NB4 (cell line): ENCODE measurements around the gene PTPN2.
"Not testable (repeated sequence)": the region's sequence is repeated elsewhere in the genome, so short reads cannot be mapped to it uniquely, and the experiment has no call there.

Source experiments
- DNase-seq: peaks from one replicate; pipeline ENCODE4 v3.0.0; 2010; ENCODE audit warnings: low read depth
- H3K4me3 ChIP-seq: one replicate; pipeline ENCODE4 v1.5.1; 2011; ENCODE audit warnings: mild to moderate bottlenecking, low read depth, low read length, moderate library complexity
- CTCF ChIP-seq: IDR thresholded peaks from one replicate; pipeline ENCODE4 v1.5.1; 2012; ENCODE audit warnings: low read depth, low read length
- MAX ChIP-seq: IDR thresholded peaks from 2 replicates; pipeline ENCODE4 v1.6.1; 2011; ENCODE audit warnings: low read depth, low read length
- MYC ChIP-seq: IDR thresholded peaks from 2 replicates; pipeline ENCODE4 v1.6.1; 2011; ENCODE audit warnings: low read depth, low read length
- POLR2A ChIP-seq: IDR thresholded peaks from 2 replicates; pipeline ENCODE4 v1.6.1; 2011; ENCODE audit warnings: mild to moderate bottlenecking; ENCODE audit not compliant: insufficient read length; ENCODE audit errors: extremely low read depth

The PTPN2 gene

GRCh38 chr18:12879840-12880540, 4.0 kb downstream of the PTPN2 start:
- TF ChIP-seq MAX (no peak), POLR2A (no peak), CTCF (no peak), MYC (no peak)
- peak; percentile 56 for DNase-seq
- peak overlapping the region; percentile 32 for H3K4me3 ChIP-seq

GRCh38 chr18:12874992-12875391, 9.0 kb downstream of the PTPN2 start:
- H3K4me3 ChIP-seq = not testable (repeated sequence)

GRCh38 chr18:12873961-12874567, 10.0 kb downstream of the PTPN2 start:
- H3K4me3 ChIP-seq, DNase-seq: not testable (repeated sequence)

More at GRCh38 chr18:12874992-12875391, 9.0 kb downstream of the PTPN2 start:
- DNase-seq = not testable (repeated sequence)

- H3K4me3 ChIP-seq = no peak overlapping the region
- DNase-seq = no peak
- TF ChIP-seq CTCF (no peak), POLR2A (no peak), MAX (no peak), MYC (no peak)
These were observed 11.6 kb downstream of the PTPN2 start for GRCh38 chr18:12872408-12872807.

- H3K4me3 ChIP-seq = no peak overlapping the region
- TF ChIP-seq MAX (no peak), MYC (no peak), POLR2A (no peak), CTCF (no peak)
- DNase-seq = no peak
These were observed 15.5 kb downstream of the PTPN2 start for GRCh38 chr18:12868576-12868975.

- DNase-seq = no peak
- TF ChIP-seq MYC (no peak), POLR2A (no peak), CTCF (no peak), MAX (no peak)
- H3K4me3 ChIP-seq = no peak overlapping the region
These were observed 16.5 kb downstream of the PTPN2 start for GRCh38 chr18:12867441-12868123.

- no peak overlapping the region for H3K4me3 ChIP-seq
- TF ChIP-seq POLR2A (no peak), MAX (no peak), MYC (no peak), CTCF (no peak)
- no peak for DNase-seq
These were observed 20.3 kb downstream of the PTPN2 start for GRCh38 chr18:12863687-12864216.
